ENCODE measurements around the gene SDC3.

The SDC3 gene

GRCh38 chr1:30845237-30845903 is 63.2 kb downstream of the SDC3 start:
- no peak for DNase-seq

- no peak for DNase-seq
Observed at GRCh38 chr1:30844631-30845030, 63.9 kb downstream of the SDC3 start.

- DNase-seq: no peak
Observed at GRCh38 chr1:30842697-30843354, 65.7 kb downstream of the SDC3 start.

- no peak for DNase-seq
Observed at GRCh38 chr1:30840904-30841598, 67.5 kb downstream of the SDC3 start.

GRCh38 chr1:30839827-30840359 is 68.7 kb downstream of the SDC3 start:
- no peak for DNase-seq

GRCh38 chr1:30838996-30839395 is 69.6 kb downstream of the SDC3 start:
- no peak for DNase-seq

- no peak for DNase-seq
Observed at GRCh38 chr1:30837653-30838052, 70.9 kb downstream of the SDC3 start.

GRCh38 chr1:30834253-30834652 is 74.3 kb downstream of the SDC3 start:
- DNase-seq: no peak

- DNase-seq: no peak
Observed at GRCh38 chr1:30830537-30830936, 78.0 kb downstream of the SDC3 start.

- DNase-seq: no peak
Observed at GRCh38 chr1:30829889-30830288, 78.7 kb downstream of the SDC3 start.

GRCh38 chr1:30824736-30825429 is 83.7 kb downstream of the SDC3 start:
- DNase-seq: no peak

GRCh38 chr1:30823969-30824735 is 84.4 kb downstream of the SDC3 start:
- peak; percentile 95 for DNase-seq

- no peak for DNase-seq
Observed at GRCh38 chr1:30823627-30823968, 85.0 kb downstream of the SDC3 start.

GRCh38 chr1:30822966-30823581 is 85.5 kb downstream of the SDC3 start:
- DNase-seq: no peak

- no peak for DNase-seq
Observed at GRCh38 chr1:30822006-30822405, 86.6 kb downstream of the SDC3 start.

- no peak for DNase-seq
Observed at GRCh38 chr1:30820299-30820698, 88.3 kb downstream of the SDC3 start.
